Gastroesophageal sphincter (tissue), 4 donors: ENCODE data around the gene HECW1. TPM values are rescaled to one million over a fixed set of nuclear protein-coding genes. Genes with fewer than 3 reads are reported as not detected.

ENCODE experiments used
- ATAC-seq: fragments of 150-250 bp; one replicate; pipeline ENCODE4 v1.9.1; 2016; ENCODE audit warnings: mild to moderate bottlenecking, moderate library complexity
- H3K27ac ChIP-seq, 4 donors: fragments of 200-600 bp; sonication (generic) in 3 of 4; 1 replicate in 3 of 4; 2 replicates in 1 of 4; pipeline ENCODE4 v1.5.1; 2016 to 2019
- H3K27me3 ChIP-seq: fragments of 200-600 bp; sonication (generic); one replicate; pipeline ENCODE4 v1.5.1; 2019
- H3K36me3 ChIP-seq, 2 donors: fragments of 200-600 bp; sonication (generic); one replicate each; pipeline ENCODE4 v1.5.1; 2019; ENCODE audit warnings: control low read depth in 1 of 2
- H3K4me1 ChIP-seq, 3 donors: fragments of 200-600 bp; sonication (generic); 1 replicate in 2 of 3; 2 replicates in 1 of 3; pipeline ENCODE4 v1.5.1; 2016 to 2019; ENCODE audit warnings: control low read depth in 2 of 3
- H3K4me3 ChIP-seq, 2 donors: fragments of 200-600 bp; sonication (generic); one replicate each; pipeline ENCODE4 v1.5.1; 2019; ENCODE audit warnings: mild to moderate bottlenecking in 1 of 2, moderate library complexity in 1 of 2
- H3K9me3 ChIP-seq, 3 donors: fragments of 200-600 bp; sonication (generic); one replicate each; pipeline ENCODE4 v1.5.1; 2017 to 2019; ENCODE audit warnings: control low read depth in 2 of 3
- EP300 ChIP-seq: sonication (generic); formaldehyde crosslinking; IDR thresholded peaks from one replicate; pipeline ENCODE4 v1.6.1; 2017; ENCODE audit warnings: antibody characterized with exemption, mild to moderate bottlenecking
- POLR2A ChIP-seq, 2 donors: fragments of 450-650 bp; IDR thresholded peaks; one replicate each; pipeline ENCODE4 v1.6.1; 2017; ENCODE audit warnings: antibody characterized with exemption in 2 of 2, mild to moderate bottlenecking in 2 of 2, moderate library complexity in 1 of 2
- POLR2AphosphoS5 ChIP-seq: sonication (generic); formaldehyde crosslinking; IDR thresholded peaks from one replicate; pipeline ENCODE4 v1.6.1; 2017; ENCODE audit warnings: antibody characterized with exemption
- WGBS, 2 donors: methylation state at CpG; one replicate each; pipeline ENCODE4 v1.1.5; 2018; ENCODE audit warnings: low coverage in 1 of 2; 5-methylcytosine and 5-hydroxymethylcytosine counted together
- total RNA-seq, 4 donors: library from RNA; depleted of rRNA; stranded (reverse); fragments of >200 nt; gene quantifications; one replicate each; pipeline ENCODE4 v1.1.0, GENCODE V29; 2016
- TF ChIP-seq, protein P1 (sequence below), 4 experiments: fragments of 200-600 bp in 2 of 4; fragments of 450-650 bp in 2 of 4; sonication (generic) in 1 of 4; IDR thresholded peaks; one replicate each; pipeline ENCODE4 v1.5.1; 2017 to 2019; ENCODE audit warnings: antibody characterized with exemption in 4 of 4, mild to moderate bottlenecking in 2 of 4, moderate library complexity in 2 of 4

HECW1 gene
- total RNA-seq, 4 donors from 2014 or later: 0.04 to 0.31 (median 0.13) TPM; not detected in 1

DNA sequence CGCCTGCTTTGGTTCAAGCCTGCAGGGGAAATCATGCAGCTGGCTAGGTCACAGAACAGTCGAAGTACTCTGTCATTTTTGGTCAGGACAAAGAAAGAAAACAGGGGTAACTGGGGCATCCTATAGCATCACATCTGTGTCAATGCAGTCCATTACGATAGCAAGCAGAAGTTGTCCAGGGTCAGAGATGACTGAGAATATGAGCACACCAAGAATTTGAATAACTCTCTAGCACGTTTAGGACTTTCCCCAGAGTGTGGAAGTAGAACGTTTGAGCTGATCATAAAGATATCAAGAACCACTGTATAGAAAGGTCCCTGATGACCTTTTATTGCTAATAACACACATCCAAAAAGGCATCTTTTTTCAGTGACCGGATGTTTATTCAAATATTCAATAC is 12.7 kb upstream of the HECW1 start:
- no peaks in the 10 kb centered on the region for H3K4me1 ChIP-seq
- no peak for TF ChIP-seq POLR2A (IDR thresholded peaks at IDR 0.05)
- no peak for TF ChIP-seq EP300
- TF ChIP-seq, protein P1, sequence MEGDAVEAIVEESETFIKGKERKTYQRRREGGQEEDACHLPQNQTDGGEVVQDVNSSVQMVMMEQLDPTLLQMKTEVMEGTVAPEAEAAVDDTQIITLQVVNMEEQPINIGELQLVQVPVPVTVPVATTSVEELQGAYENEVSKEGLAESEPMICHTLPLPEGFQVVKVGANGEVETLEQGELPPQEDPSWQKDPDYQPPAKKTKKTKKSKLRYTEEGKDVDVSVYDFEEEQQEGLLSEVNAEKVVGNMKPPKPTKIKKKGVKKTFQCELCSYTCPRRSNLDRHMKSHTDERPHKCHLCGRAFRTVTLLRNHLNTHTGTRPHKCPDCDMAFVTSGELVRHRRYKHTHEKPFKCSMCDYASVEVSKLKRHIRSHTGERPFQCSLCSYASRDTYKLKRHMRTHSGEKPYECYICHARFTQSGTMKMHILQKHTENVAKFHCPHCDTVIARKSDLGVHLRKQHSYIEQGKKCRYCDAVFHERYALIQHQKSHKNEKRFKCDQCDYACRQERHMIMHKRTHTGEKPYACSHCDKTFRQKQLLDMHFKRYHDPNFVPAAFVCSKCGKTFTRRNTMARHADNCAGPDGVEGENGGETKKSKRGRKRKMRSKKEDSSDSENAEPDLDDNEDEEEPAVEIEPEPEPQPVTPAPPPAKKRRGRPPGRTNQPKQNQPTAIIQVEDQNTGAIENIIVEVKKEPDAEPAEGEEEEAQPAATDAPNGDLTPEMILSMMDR (IDR thresholded peaks at IDR 0.05): no peak
- TF ChIP-seq POLR2AphosphoS5: no peak
- H3K27ac ChIP-seq: no peak overlapping the region
- no peaks in the 10 kb centered on the region for H3K9me3 ChIP-seq
- no peak for ATAC-seq
- no peaks in the 10 kb centered on the region for H3K36me3 ChIP-seq
- H3K27me3 ChIP-seq: peaks cover 10% of the 10 kb centered on the region
- 46 to 56% methylated on average over 5 to 6 of the region's 6 CpGs for WGBS, 2 donors
- no peak overlapping the region for H3K4me3 ChIP-seq

DNA sequence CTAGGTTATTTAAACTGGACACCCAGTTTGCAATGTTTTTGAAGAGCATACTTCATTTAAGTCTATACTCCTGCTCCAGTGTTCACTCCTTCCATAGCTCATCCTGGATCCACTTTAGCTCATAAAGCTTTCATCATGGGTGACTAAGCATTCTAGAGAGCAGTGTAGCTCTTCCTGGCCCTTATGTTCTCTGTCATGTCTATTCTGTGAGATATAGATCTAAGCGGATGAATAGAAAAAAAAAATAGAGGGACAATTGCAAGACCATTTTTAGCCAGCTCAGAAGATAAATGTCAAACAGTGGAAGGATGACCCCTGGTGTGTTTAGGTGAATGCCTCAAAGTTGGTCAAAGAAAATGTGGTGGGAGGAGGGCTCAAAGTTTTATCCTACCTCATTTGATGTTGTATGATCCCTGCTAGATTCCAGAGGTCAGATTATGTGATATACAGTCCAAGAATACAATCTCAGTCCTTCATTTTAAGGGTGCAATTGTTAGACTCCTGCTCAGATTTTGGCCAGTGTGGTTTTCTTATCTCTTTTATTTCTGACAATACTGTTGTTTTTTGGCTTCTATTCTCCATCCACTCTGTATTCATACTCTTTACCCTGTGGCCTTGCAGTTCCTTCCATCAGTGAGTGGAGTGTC is 7.5 kb upstream of the HECW1 start:
- TF ChIP-seq POLR2AphosphoS5 (no peak), POLR2A (IDR thresholded peaks at IDR 0.05) (no peak)
- H3K4me1 ChIP-seq: no peaks in the 10 kb centered on the region
- no peak overlapping the region for H3K4me3 ChIP-seq
- no peak for ATAC-seq
- 42 to 92% methylated on average over 1 of the region's 1 CpG for WGBS, 2 donors
- no peaks in the 10 kb centered on the region for H3K9me3 ChIP-seq
- H3K36me3 ChIP-seq: no peaks in the 10 kb centered on the region
- no peak overlapping the region for H3K27ac ChIP-seq
- peaks cover 34% of the 10 kb centered on the region for H3K27me3 ChIP-seq

DNA sequence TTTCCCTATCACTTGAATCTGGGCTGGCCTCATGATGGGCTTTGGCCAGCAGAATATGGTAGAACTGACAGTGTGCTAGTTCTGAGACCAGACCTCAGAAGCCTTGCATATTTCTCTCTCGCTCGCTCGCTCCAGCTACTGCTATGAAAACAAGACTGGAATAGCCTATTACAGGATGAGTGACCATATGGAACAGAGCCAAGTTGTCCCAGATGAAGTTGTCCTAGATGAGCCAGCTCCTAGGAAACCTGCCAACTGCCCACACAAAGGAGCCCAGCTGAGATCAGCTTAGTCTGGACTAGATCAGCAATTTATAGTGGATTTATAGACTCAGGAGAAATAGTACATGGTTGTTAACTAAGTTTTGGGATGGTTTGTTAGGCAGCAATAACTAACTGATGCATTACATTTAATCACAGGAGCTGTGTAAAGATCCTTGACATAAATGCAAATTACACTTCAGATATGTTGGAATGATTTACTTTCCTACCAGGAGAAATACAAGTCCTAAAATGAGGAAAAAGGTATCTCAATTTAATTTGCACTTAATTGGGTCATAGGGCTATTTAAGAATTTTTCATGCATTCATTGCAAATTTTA is 6.8 kb upstream of the HECW1 start:
- no peak overlapping the region for H3K4me3 ChIP-seq
- H3K36me3 ChIP-seq: no peaks in the 10 kb centered on the region
- WGBS, 2 donors: 94% methylated on average over 3 of the region's 3 CpGs; no CpG with 5 or more reads in 1 of the 2 donors
- H3K9me3 ChIP-seq: no peaks in the 10 kb centered on the region
- H3K4me1 ChIP-seq: no peaks in the 10 kb centered on the region
- H3K27ac ChIP-seq: no peak overlapping the region
- no peak for TF ChIP-seq EP300
- no peak for TF ChIP-seq POLR2AphosphoS5
- no peak for TF ChIP-seq POLR2A (IDR thresholded peaks at IDR 0.05)
- TF ChIP-seq, protein P1 (IDR thresholded peaks at IDR 0.05): no peak
- H3K27me3 ChIP-seq: peaks cover 41% of the 10 kb centered on the region
- no peak for ATAC-seq

DNA sequence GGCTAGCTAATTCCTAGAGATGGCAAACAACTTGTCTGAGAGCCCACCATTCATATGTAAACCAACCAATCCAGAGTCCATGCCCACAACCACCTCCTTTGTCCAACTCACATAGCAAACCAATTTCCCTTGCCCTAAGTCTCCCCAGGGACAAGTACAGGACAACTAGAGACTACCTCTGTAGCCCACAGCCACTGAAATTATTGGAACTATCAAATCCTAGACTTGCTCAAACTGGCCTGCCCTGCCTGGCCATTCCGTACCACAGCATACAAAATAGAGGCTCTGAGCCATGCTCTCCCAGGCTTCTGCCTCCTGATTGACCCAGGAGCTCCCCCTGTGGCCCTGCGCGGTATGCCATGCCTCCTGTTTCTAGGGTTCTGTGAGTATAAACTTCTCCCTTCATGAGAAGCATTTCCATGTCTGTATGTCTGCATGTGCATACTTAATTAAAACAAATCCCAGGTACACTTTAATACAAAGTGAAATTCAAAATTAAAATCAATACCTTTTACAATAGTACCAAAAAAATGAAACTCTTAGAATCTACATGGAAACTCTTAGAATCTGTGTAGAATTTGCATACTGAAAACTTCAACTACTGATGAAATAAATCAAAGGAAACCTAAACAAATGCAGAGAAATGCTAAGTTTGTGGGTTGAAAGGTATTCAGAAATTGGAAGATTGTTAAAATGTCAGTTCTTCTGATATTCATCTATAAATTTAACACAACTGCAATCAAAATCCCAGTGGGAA is 4.0 kb upstream of the HECW1 start:
- TF ChIP-seq, protein P1 (IDR thresholded peaks at IDR 0.05): peak; percentile 17 to 69 (median 28)
- TF ChIP-seq POLR2AphosphoS5: no peak
- H3K36me3 ChIP-seq: no peaks in the 10 kb centered on the region
- 0 to 20% methylated on average over 2 to 3 of the region's 3 CpGs for WGBS, 2 donors
- no peaks in the 10 kb centered on the region for H3K9me3 ChIP-seq
- peaks cover 0 to 15% (median 12%) of the 10 kb centered on the region in 3 donors for H3K4me1 ChIP-seq
- ATAC-seq: peak; percentile 68
- H3K27me3 ChIP-seq: peaks cover 69% of the 10 kb centered on the region
- H3K27ac ChIP-seq: no peak overlapping the region
- H3K4me3 ChIP-seq: no peak overlapping the region

DNA sequence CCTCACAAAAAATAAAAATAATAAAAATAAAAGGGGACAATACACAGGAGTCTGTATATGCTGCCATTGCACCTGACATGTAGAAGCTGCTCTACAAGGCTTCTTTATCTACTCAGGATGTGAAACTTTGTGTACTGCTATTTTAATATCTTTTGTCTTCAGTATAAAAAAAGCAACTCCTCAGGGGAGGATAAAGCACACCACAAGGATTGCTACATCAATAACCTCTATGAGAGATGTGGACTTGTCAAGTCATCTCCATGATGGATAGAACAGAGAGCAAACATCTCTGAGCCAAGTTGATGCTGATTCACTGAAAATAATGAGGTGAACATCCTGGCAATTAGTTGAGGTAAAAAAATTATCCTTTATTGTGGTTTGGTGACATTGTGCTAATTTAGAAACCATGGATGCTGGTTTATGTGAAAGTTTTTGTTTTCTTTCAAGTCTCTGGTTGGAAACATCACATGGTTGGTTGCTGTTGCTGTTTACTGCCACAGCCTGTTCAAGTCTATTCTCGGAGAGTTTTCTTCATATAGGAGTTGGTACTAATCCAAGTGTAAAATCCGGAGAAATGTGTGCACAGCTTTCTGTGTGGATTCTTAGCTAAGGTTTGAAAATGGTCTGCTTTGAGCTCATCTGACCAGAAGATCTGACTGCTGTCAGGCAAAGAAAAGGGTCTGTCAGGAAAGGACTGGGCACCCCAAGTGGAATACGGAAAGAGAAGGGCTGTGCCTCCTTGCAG is 1.5 kb upstream of the HECW1 start:
- Histone ChIP-seq H3K9me3 (no peaks in the 10 kb centered on the region), H3K27ac (no peak overlapping the region), H3K4me3 (no peak overlapping the region), H3K4me1 (peaks cover 0 to 26% (median 16%) of the 10 kb centered on the region in 3 donors), H3K27me3 (peaks cover 86% of the 10 kb centered on the region), H3K36me3 (no peaks in the 10 kb centered on the region)
- WGBS, 2 donors: 13 to 37% methylated on average over 3 of the region's 3 CpGs
- ATAC-seq: no peak
- TF ChIP-seq POLR2A (IDR thresholded peaks at IDR 0.05): no peak
- TF ChIP-seq, protein P1 (IDR thresholded peaks at IDR 0.05): no peak
- TF ChIP-seq EP300: no peak
- no peak for TF ChIP-seq POLR2AphosphoS5
